ENCODE results near the gene CHD9NB.
A peak's percentile ranks its signal among the peaks of the same experiment; 100 is the strongest.

CHD9NB gene

DNA sequence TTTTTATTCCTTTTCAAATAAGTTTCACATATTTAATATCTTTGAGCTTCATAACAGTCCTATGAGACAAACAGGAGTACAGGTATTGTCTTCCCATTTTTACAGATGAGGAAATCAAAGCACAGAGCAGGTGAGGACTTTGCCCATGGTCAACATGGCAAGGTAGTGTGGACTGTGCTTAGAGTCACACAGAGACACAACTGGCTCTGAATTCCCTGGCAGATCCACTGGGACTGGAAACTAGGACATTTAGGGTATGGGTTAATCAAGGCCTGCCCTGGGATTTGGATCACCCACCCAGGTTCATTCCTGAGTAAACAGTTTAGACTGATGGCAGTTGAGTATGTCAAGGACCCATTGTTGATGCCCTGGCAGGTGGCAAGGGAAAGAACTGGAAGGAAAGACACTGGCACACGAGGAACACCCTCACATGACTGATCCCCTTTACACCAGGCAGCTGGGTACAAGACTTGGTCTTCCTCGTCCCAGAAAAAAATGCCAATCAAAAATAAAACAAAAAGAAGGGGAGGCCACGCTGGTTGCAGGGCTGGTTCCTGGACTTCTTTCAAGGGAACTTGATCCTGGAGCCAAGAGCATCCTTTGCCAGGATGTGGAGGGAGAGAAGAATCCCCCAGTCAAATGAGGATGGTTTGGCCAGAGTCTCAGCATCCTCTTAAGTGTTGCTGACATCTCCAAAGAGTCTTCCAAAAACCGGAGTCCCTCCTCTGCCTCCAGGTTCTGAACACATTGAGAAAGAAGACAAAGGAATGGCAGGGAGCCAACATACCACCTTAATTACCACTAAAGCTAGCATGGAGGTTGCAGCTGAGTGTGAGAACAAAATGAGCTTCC lies 37.0 kb upstream of the CHD9NB start:
- TF ChIP-seq, protein P1, sequence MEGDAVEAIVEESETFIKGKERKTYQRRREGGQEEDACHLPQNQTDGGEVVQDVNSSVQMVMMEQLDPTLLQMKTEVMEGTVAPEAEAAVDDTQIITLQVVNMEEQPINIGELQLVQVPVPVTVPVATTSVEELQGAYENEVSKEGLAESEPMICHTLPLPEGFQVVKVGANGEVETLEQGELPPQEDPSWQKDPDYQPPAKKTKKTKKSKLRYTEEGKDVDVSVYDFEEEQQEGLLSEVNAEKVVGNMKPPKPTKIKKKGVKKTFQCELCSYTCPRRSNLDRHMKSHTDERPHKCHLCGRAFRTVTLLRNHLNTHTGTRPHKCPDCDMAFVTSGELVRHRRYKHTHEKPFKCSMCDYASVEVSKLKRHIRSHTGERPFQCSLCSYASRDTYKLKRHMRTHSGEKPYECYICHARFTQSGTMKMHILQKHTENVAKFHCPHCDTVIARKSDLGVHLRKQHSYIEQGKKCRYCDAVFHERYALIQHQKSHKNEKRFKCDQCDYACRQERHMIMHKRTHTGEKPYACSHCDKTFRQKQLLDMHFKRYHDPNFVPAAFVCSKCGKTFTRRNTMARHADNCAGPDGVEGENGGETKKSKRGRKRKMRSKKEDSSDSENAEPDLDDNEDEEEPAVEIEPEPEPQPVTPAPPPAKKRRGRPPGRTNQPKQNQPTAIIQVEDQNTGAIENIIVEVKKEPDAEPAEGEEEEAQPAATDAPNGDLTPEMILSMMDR (conservative IDR thresholded peaks at IDR 0.05; ENCODE audit: low read length) = no peak
- no peak overlapping the region for H3K4me3 ChIP-seq (ENCODE audit: low read length)
- DNase-seq (ENCODE audit: low read depth) = peak; percentile 72

DNA sequence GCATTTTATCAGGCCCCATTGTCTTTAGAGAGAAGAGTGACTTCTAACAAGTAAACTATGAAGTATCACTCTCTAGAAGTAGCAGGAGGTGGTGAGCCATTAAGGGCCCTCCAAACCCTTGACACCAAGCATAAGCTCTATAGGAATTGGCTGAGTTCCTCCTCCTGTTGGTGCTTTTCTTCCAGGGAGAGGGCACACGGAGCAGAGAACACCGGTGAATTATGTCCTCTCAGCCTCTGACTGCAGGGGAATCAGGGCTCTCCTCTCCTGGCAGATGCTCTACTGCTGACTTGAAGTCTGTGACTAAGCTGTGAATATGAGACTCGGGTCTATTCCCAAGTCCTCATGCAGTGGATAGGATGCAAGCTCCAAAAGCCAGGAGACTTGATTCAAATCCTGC lies 34.4 kb upstream of the CHD9NB start:
- TF ChIP-seq, protein P1 (conservative IDR thresholded peaks at IDR 0.05; ENCODE audit: low read length) = no peak
- DNase-seq (ENCODE audit: low read depth) = peak; percentile 50

DNA sequence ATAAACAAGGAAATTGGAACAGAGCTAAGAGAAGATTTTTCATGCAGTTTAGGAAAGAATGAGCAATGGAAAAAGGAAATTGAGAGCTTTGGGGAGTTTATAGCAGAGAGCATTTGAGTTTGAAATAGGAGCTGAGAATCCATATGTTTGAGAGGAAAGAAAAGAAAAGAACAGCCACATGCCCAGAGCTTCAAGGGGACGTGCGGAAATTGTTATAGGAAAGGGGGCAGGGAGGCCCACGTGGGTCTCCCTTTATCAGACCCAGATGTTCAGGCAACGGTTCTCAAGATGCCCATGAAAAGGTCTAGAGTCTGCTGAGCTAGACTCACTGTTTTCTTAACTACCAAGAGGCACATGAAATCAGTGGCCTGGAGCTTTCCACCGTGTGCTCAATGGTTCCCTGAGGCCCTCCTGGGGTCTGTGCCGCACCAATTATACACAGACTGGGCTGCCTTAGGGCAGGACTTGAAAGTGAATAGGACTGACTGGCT lies 33.3 kb upstream of the CHD9NB start:
- TF ChIP-seq, protein P1 (conservative IDR thresholded peaks at IDR 0.05; ENCODE audit: low read length) = no peak
- no peak overlapping the region; the same call in 1 of the 2 replicates for H3K4me3 ChIP-seq (ENCODE audit: low read length)
- peak; percentile 73 for DNase-seq (ENCODE audit: low read depth)

More for the DNA sequence above, 34.4 kb upstream of the CHD9NB start:
- no peak overlapping the region for H3K4me3 ChIP-seq (ENCODE audit: low read length)

DNA sequence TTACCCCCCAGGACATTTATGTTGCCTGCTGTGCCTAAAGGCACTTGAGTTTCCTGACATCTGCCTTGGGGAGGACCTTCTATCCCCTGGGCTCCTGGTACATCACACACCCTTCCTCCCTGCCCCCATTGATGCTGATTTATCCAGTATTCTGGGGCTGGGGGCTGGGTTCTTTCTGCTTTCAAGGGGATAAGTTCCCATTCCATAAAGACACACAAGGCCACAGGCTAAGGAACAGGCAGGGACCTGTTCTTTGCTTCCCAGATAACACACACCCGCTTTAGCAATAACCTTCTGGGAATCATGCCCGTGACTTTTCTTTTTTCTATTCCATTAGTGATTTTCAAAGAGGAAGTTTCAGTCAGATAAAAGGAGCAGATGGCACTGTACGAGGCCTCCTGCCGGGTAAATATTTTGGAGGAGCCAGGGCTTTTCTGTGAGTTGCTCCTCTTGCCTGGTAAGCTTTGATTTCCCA lies 32.7 kb upstream of the CHD9NB start:
- TF ChIP-seq, protein P1 (conservative IDR thresholded peaks at IDR 0.05; ENCODE audit: low read length) = peak; percentile 10
- DNase-seq (ENCODE audit: low read depth) = peak; percentile 54
- H3K4me3 ChIP-seq (ENCODE audit: low read length) = no peak overlapping the region

DNA sequence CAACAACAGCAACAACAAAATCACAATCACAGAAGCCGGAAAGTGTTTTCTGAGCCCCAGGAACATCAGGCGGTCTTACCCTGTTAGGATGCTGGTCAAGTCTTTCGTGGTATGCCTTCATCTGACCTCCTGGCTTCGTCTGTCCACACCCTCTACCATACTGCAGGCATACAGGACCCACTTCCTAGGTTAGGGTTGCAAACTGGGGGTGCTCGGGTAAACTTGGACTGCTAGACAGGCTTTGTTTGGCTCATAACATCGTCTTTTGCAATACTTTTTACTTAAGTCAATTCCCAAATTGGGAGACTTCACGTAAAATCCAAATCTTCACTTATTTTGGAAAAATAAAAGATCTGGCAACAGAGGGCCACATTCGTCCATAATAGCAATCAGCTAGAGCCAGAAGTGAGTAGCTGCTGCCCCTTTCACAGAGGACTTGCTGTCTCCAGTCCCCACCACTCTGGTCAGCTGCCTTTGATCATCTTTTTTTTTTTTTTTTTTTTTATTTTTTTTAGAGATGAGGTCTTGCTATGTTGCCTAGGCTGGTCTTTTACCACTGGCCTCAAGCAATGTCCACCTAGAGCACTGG lies 32.1 kb upstream of the CHD9NB start:
- TF ChIP-seq, protein P1 (conservative IDR thresholded peaks at IDR 0.05; ENCODE audit: low read length) = no peak
- no peak overlapping the region for H3K4me3 ChIP-seq (ENCODE audit: low read length)
- no peak for DNase-seq (ENCODE audit: low read depth)

DNA sequence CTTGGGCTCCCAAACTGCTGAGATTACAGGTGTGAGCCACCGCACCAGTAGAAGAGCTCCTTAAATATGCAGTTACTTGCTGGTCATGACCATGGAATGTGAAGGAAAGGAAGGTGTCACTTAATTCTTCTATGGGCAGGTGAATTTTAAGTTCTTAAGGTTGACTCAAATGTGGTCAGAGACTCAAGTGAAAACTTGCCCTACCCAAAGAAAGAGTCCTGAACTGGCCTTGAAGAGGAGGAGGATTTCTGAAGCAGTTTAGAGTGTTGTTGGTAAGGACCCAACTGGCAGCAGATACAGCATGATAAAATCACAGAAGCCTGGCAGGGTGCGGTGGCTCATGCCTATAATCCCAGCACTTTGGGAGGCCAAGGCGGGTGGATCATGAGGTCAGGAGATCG lies 31.4 kb upstream of the CHD9NB start:
- H3K4me3 ChIP-seq (ENCODE audit: low read length) = no peak overlapping the region

More for the DNA sequence above, 31.4 kb upstream of the CHD9NB start:
- TF ChIP-seq, protein P1 (conservative IDR thresholded peaks at IDR 0.05; ENCODE audit: low read length) = no peak
- DNase-seq (ENCODE audit: low read depth) = no peak

Data from AG10803 (cell line).